ENCODE data around the gene HIVEP2.

The HIVEP2 gene

GRCh38 chr6:142871910-142872331 lies 73.1 kb downstream of the HIVEP2 start:
- peak; percentile 57 to 59 (median 58) for DNase-seq
- no peak overlapping the region for H3K4me3 ChIP-seq (ENCODE audit: insufficient read depth, low read depth, low read length, poor library complexity, severe bottlenecking)
- no peaks in the 10 kb centered on the region for H3K9me3 ChIP-seq (ENCODE audit: control insufficient read depth, low read length)
- H3K36me3 ChIP-seq (ENCODE audit: control insufficient read depth, insufficient read depth, low read length), result no peaks in the 10 kb centered on the region
- peaks cover 43% of the 10 kb centered on the region for H3K4me1 ChIP-seq (ENCODE audit: control insufficient read depth, insufficient read depth, low read length, poor library complexity, severe bottlenecking)
- H3K27ac ChIP-seq (ENCODE audit: insufficient read depth, low read length, poor library complexity, severe bottlenecking), result peak overlapping the region; percentile 77
- H3K27me3 ChIP-seq (replicated peaks; ENCODE audit: control insufficient read depth, insufficient read depth, low read length, poor library complexity, severe bottlenecking), result no peaks in the 10 kb centered on the region

GRCh38 chr6:142870787-142871415 lies 74.1 kb downstream of the HIVEP2 start:
- H3K4me1 ChIP-seq (ENCODE audit: control insufficient read depth, insufficient read depth, low read length, poor library complexity, severe bottlenecking), result peaks cover 50% of the 10 kb centered on the region
- no peak overlapping the region for H3K4me3 ChIP-seq (ENCODE audit: insufficient read depth, low read depth, low read length, poor library complexity, severe bottlenecking)
- peak overlapping the region; percentile 19 for H3K27ac ChIP-seq (ENCODE audit: insufficient read depth, low read length, poor library complexity, severe bottlenecking)
- no peak for DNase-seq
- no peaks in the 10 kb centered on the region for H3K27me3 ChIP-seq (replicated peaks; ENCODE audit: control insufficient read depth, insufficient read depth, low read length, poor library complexity, severe bottlenecking)
- H3K9me3 ChIP-seq (ENCODE audit: control insufficient read depth, low read length), result no peaks in the 10 kb centered on the region
- no peaks in the 10 kb centered on the region for H3K36me3 ChIP-seq (ENCODE audit: control insufficient read depth, insufficient read depth, low read length)

DNA sequence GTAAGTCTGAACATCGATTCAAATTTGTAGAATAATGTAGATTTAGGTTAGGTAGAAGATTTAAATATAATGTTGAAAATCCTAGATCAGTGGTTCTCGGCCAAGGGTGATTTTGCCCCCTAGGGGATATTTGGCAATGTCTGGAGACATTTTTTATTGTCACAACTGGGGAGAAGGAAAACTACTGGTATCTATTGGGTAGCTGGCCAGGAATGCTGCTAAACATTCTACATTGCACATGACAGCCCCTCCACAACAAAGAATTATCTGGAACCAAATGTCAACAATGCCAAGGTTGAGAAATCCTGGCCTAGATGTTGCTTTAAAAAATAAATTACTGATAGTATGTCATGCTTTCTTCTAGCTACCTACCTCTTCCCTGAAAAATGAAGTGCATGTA lies 76.1 kb downstream of the HIVEP2 start:
- no peak overlapping the region for H3K4me3 ChIP-seq (ENCODE audit: insufficient read depth, low read depth, low read length, poor library complexity, severe bottlenecking)
- DNase-seq, result no peak
- no peak overlapping the region for H3K27ac ChIP-seq (ENCODE audit: insufficient read depth, low read length, poor library complexity, severe bottlenecking)
- no peaks in the 10 kb centered on the region for H3K27me3 ChIP-seq (replicated peaks; ENCODE audit: control insufficient read depth, insufficient read depth, low read length, poor library complexity, severe bottlenecking)
- peaks cover 49% of the 10 kb centered on the region for H3K4me1 ChIP-seq (ENCODE audit: control insufficient read depth, insufficient read depth, low read length, poor library complexity, severe bottlenecking)
- H3K9me3 ChIP-seq (ENCODE audit: control insufficient read depth, low read length), result no peaks in the 10 kb centered on the region
- no peaks in the 10 kb centered on the region for H3K36me3 ChIP-seq (ENCODE audit: control insufficient read depth, insufficient read depth, low read length)

- Histone ChIP-seq H3K4me3 (ENCODE audit: insufficient read depth, low read depth, low read length, poor library complexity, severe bottlenecking) (no peak overlapping the region), H3K27ac (ENCODE audit: insufficient read depth, low read length, poor library complexity, severe bottlenecking) (peak overlapping the region; percentile 24)
Measured at GRCh38 chr6:142867988-142868812, 76.8 kb downstream of the HIVEP2 start.

GRCh38 chr6:142867355-142867801 lies 77.6 kb downstream of the HIVEP2 start:
- H3K4me3 ChIP-seq (ENCODE audit: insufficient read depth, low read depth, low read length, poor library complexity, severe bottlenecking), result no peak overlapping the region
- H3K27ac ChIP-seq (ENCODE audit: insufficient read depth, low read length, poor library complexity, severe bottlenecking), result no peak overlapping the region
- DNase-seq, result no peak
- no peaks in the 10 kb centered on the region for H3K27me3 ChIP-seq (replicated peaks; ENCODE audit: control insufficient read depth, insufficient read depth, low read length, poor library complexity, severe bottlenecking)
- no peaks in the 10 kb centered on the region for H3K36me3 ChIP-seq (ENCODE audit: control insufficient read depth, insufficient read depth, low read length)
- no peaks in the 10 kb centered on the region for H3K9me3 ChIP-seq (ENCODE audit: control insufficient read depth, low read length)
- peaks cover 43% of the 10 kb centered on the region for H3K4me1 ChIP-seq (ENCODE audit: control insufficient read depth, insufficient read depth, low read length, poor library complexity, severe bottlenecking)

More at GRCh38 chr6:142867988-142868812, 76.8 kb downstream of the HIVEP2 start:
- H3K9me3 ChIP-seq (ENCODE audit: control insufficient read depth, low read length), result no peaks in the 10 kb centered on the region
- no peaks in the 10 kb centered on the region for H3K27me3 ChIP-seq (replicated peaks; ENCODE audit: control insufficient read depth, insufficient read depth, low read length, poor library complexity, severe bottlenecking)
- no peak for DNase-seq
- peaks cover 51% of the 10 kb centered on the region for H3K4me1 ChIP-seq (ENCODE audit: control insufficient read depth, insufficient read depth, low read length, poor library complexity, severe bottlenecking)
- no peaks in the 10 kb centered on the region for H3K36me3 ChIP-seq (ENCODE audit: control insufficient read depth, insufficient read depth, low read length)

DNA sequence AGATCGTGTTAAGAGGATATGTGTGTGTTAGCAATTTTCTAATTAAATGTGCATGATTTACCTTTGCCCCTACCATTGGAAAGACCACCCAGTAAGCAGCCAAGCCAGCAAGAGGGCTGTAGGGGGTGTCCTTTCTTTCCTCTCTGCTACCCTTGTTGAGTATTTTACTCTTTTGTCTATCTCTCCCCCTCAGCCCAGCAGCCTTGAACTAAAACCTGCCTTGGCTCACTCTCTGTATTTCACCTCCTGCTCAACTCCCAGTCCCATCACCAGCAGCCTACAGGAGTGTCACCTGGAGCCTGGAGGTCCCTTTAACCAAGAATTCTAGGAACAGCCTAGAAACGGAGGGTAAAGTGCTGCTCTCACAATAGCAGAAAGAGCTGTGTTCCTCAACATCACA lies 81.0 kb downstream of the HIVEP2 start:
- Histone ChIP-seq H3K36me3 (ENCODE audit: control insufficient read depth, insufficient read depth, low read length) (no peaks in the 10 kb centered on the region), H3K4me1 (ENCODE audit: control insufficient read depth, insufficient read depth, low read length, poor library complexity, severe bottlenecking) (peaks cover 37% of the 10 kb centered on the region), H3K27me3 (replicated peaks; ENCODE audit: control insufficient read depth, insufficient read depth, low read length, poor library complexity, severe bottlenecking) (no peaks in the 10 kb centered on the region), H3K9me3 (ENCODE audit: control insufficient read depth, low read length) (no peaks in the 10 kb centered on the region), H3K27ac (ENCODE audit: insufficient read depth, low read length, poor library complexity, severe bottlenecking) (no peak overlapping the region), H3K4me3 (ENCODE audit: insufficient read depth, low read depth, low read length, poor library complexity, severe bottlenecking) (no peak overlapping the region)
- no peak for DNase-seq

GRCh38 chr6:142861711-142862110 lies 83.3 kb downstream of the HIVEP2 start:
- Histone ChIP-seq H3K27me3 (replicated peaks; ENCODE audit: control insufficient read depth, insufficient read depth, low read length, poor library complexity, severe bottlenecking) (no peaks in the 10 kb centered on the region), H3K4me1 (ENCODE audit: control insufficient read depth, insufficient read depth, low read length, poor library complexity, severe bottlenecking) (peaks cover 36% of the 10 kb centered on the region), H3K36me3 (ENCODE audit: control insufficient read depth, insufficient read depth, low read length) (no peaks in the 10 kb centered on the region), H3K9me3 (ENCODE audit: control insufficient read depth, low read length) (no peaks in the 10 kb centered on the region), H3K27ac (ENCODE audit: insufficient read depth, low read length, poor library complexity, severe bottlenecking) (peak overlapping the region; percentile 44), H3K4me3 (ENCODE audit: insufficient read depth, low read depth, low read length, poor library complexity, severe bottlenecking) (no peak overlapping the region)
- DNase-seq, result no peak

DNA sequence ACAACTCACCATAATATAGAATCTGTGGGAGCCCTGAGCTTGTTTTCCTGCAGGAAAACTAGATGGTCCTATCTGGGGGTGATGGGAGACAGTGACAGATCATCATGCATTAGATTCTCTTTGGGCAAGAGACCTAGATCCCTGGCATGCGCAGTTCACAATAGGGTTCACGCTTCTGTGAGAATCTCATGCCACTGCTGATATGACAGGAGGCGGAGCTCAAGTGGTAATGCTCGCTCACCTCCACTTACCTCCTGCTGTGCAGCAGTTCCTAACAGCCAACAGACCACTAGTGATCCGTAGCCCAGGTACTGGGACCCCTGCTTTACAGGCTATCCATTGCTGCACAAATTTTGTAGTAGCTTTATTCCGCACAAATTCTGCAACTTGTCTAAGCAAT lies 84.5 kb downstream of the HIVEP2 start:
- H3K27ac ChIP-seq (ENCODE audit: insufficient read depth, low read length, poor library complexity, severe bottlenecking), result peak overlapping the region; percentile 44

DNA sequence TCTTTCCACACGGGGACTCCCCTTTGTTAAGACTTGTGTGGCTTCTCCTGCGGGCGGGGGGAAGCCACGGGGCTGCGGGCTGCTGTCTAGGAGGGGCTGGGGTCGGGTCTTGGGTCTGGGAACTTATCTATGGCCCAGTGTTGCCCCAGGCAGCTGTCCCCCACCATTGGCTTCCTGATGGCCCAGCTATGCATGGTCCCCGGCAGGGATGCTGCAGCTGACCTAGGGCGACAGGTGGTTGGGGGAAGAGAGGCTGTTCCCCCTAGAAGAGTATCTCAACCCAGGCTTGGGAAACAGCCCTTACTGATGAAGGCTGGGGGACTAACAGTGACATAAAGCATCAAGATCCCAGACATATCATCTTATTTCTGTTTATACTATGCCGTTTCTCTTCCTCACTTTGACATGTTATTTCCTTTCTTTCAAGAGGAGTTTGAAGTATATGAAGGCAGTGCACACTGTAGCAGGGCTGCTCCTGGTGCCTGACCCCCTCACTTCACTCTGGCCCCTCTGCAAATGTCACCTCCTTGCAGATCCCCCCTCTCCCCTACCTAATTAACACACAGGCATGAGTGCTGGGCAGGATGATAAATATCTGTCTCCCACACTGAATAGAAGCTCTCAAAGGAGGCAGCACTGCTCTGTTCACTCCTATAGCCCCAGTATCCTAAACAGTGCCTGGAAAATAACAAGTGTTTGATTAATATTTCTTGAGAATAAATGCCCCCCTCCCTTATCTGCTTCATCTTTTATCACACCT lies 87.0 kb downstream of the HIVEP2 start:
- peak overlapping the region; percentile 44 for H3K4me3 ChIP-seq (ENCODE audit: insufficient read depth, low read depth, low read length, poor library complexity, severe bottlenecking)
- peak in 2 of 3 donors; percentile 31 to 33 for DNase-seq
- no peaks in the 10 kb centered on the region for H3K27me3 ChIP-seq (replicated peaks; ENCODE audit: control insufficient read depth, insufficient read depth, low read length, poor library complexity, severe bottlenecking)
- no peaks in the 10 kb centered on the region for H3K36me3 ChIP-seq (ENCODE audit: control insufficient read depth, insufficient read depth, low read length)
- H3K4me1 ChIP-seq (ENCODE audit: control insufficient read depth, insufficient read depth, low read length, poor library complexity, severe bottlenecking), result peaks cover 63% of the 10 kb centered on the region
- no peaks in the 10 kb centered on the region for H3K9me3 ChIP-seq (ENCODE audit: control insufficient read depth, low read length)
- H3K27ac ChIP-seq (ENCODE audit: insufficient read depth, low read length, poor library complexity, severe bottlenecking), result peak overlapping the region; percentile 90

More for the DNA sequence above, 84.5 kb downstream of the HIVEP2 start:
- peaks cover 42% of the 10 kb centered on the region for H3K4me1 ChIP-seq (ENCODE audit: control insufficient read depth, insufficient read depth, low read length, poor library complexity, severe bottlenecking)
- no peak overlapping the region for H3K4me3 ChIP-seq (ENCODE audit: insufficient read depth, low read depth, low read length, poor library complexity, severe bottlenecking)
- no peak for DNase-seq
- no peaks in the 10 kb centered on the region for H3K27me3 ChIP-seq (replicated peaks; ENCODE audit: control insufficient read depth, insufficient read depth, low read length, poor library complexity, severe bottlenecking)
- no peaks in the 10 kb centered on the region for H3K36me3 ChIP-seq (ENCODE audit: control insufficient read depth, insufficient read depth, low read length)
- H3K9me3 ChIP-seq (ENCODE audit: control insufficient read depth, low read length), result no peaks in the 10 kb centered on the region

Measured in effector memory CD4-positive, alpha-beta T cell (primary cell).